Epithelial cell of esophagus (primary cell): Measurements from ENCODE around the gene PIAS4.

Experiments
- DNase-seq: peaks from one replicate; pipeline ENCODE4 v3.0.0; 2010; ENCODE audit warnings: low read depth
- H3K4me3 ChIP-seq: 2 replicates; pipeline ENCODE4 v1.5.1; 2011; ENCODE audit warnings: mild to moderate bottlenecking, low read length, control low read depth
- CTCF ChIP-seq: IDR thresholded peaks from 2 replicates; pipeline ENCODE4 v1.5.1; 2011; ENCODE audit warnings: low read depth, mild to moderate bottlenecking, low read length, control low read depth, inconsistent platforms; ENCODE audit not compliant: insufficient read depth; ENCODE audit errors: missing control alignments

The PIAS4 gene

GRCh38 chr19:4030981-4031380, 23.4 kb downstream of the PIAS4 start:
- no peak for DNase-seq
- TF ChIP-seq CTCF, result no peak
- H3K4me3 ChIP-seq, result no peak overlapping the region

- no peak for DNase-seq
- no peak overlapping the region for H3K4me3 ChIP-seq
- no peak for TF ChIP-seq CTCF
Observed at GRCh38 chr19:4031420-4031819, 23.9 kb downstream of the PIAS4 start.

- no peak overlapping the region for H3K4me3 ChIP-seq
- no peak for TF ChIP-seq CTCF
- no peak for DNase-seq
Observed at GRCh38 chr19:4032436-4032835, 24.9 kb downstream of the PIAS4 start.

- no peak for TF ChIP-seq CTCF
- no peak for DNase-seq
- H3K4me3 ChIP-seq, result no peak overlapping the region
Observed at GRCh38 chr19:4033028-4033956, 25.8 kb downstream of the PIAS4 start.

- no peak for DNase-seq
- TF ChIP-seq CTCF, result no peak
- H3K4me3 ChIP-seq, result no peak overlapping the region
Observed at GRCh38 chr19:4034048-4035017, 26.8 kb downstream of the PIAS4 start.

GRCh38 chr19:4035018-4035566, 27.6 kb downstream of the PIAS4 start:
- no peak for TF ChIP-seq CTCF
- no peak for DNase-seq

More at GRCh38 chr19:4035018-4035566, 27.6 kb downstream of the PIAS4 start:
- no peak overlapping the region for H3K4me3 ChIP-seq
